ENCODE data around the gene ZNF106. TPM values are rescaled to one million over a fixed set of nuclear protein-coding genes. Genes with fewer than 3 reads are reported as not detected.

ZNF106 gene
- total RNA-seq, 6 experiments from 2014 or later, result 17.5 to 24.5 (median 20.0) TPM

DNA sequence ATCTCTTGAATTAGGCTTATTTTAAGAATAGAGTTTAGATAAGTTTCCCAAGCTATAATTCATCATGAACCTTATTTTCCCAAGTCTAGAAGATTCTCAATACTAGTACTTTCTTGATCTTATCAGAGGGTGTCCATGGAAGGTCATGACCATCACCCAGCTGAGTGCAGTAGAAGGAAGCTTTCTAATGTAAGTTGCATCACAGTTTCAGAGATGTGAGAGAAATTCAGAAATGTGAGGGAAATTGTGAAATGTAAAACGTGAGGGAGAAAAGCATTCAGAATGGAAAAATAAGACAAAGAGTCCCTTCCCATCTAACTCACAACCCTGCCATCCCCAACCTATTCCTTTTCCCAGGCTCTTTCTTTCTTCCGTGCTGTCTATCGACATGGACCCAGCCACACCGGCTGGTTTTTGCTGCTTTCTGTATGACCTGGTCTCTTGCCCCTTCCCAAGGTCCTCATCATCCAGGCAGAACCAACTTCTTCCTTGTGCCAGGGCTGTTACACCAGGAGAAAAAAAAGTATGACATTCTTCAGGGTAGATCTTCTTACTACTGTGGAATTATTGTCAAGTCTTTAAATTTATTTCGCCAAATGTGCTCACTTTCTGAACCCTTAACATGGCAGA, 124.9 kb downstream of the ZNF106 start:
- no peak for ATAC-seq
- intact Hi-C loops (cut with DNase I), result no loop called here
- TF ChIP-seq, protein P1, sequence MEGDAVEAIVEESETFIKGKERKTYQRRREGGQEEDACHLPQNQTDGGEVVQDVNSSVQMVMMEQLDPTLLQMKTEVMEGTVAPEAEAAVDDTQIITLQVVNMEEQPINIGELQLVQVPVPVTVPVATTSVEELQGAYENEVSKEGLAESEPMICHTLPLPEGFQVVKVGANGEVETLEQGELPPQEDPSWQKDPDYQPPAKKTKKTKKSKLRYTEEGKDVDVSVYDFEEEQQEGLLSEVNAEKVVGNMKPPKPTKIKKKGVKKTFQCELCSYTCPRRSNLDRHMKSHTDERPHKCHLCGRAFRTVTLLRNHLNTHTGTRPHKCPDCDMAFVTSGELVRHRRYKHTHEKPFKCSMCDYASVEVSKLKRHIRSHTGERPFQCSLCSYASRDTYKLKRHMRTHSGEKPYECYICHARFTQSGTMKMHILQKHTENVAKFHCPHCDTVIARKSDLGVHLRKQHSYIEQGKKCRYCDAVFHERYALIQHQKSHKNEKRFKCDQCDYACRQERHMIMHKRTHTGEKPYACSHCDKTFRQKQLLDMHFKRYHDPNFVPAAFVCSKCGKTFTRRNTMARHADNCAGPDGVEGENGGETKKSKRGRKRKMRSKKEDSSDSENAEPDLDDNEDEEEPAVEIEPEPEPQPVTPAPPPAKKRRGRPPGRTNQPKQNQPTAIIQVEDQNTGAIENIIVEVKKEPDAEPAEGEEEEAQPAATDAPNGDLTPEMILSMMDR (IDR thresholded peaks at IDR 0.05), result no peak
- no peak for TF ChIP-seq POLR2A (IDR thresholded peaks at IDR 0.05)

DNA sequence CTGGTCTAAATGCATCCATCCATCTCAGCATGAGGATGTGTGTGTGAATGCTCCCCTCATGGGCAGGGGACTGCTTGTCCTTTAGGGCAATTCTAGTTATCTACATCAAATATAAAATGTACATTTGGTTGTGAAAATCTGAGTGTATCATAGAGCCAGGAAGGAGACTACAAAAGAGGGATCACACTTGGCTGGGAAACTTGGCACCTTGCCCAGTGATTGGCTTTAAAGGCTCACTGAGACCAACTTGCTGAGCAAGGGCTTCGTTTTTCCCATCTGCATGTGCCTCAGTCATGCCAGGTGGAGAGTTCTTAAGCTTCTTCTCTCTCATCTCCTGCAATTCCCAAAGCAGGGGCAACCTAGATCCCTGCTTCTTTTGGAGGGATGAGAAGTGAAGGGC, 126.4 kb downstream of the ZNF106 start:
- Histone ChIP-seq H3K9me3 (no peaks in the 10 kb centered on the region), H3K36me3 (no peaks in the 10 kb centered on the region), H3K4me1 (no peaks in the 10 kb centered on the region), H3K27me3 (no peaks in the 10 kb centered on the region), H3K27ac (no peak overlapping the region), H3K4me3 (no peak overlapping the region)
- TF ChIP-seq, protein P1 (IDR thresholded peaks at IDR 0.05), result no peak
- TF ChIP-seq POLR2A (IDR thresholded peaks at IDR 0.05), result no peak
- intact Hi-C loops (cut with DNase I), result no loop called here
- peak in 1 of 3 donors; percentile 59 for DNase-seq
- 38% methylated on average over 1 of the region's 1 CpG for WGBS (ENCODE audit: insufficient coverage, low coverage, low lambda C conversion rate, missing lambda C conversion rate)
- ATAC-seq, result peak in 2 of 4 donors; percentile 27 to 32

More for the DNA sequence above, 124.9 kb downstream of the ZNF106 start:
- no peaks in the 10 kb centered on the region for H3K4me1 ChIP-seq
- no peaks in the 10 kb centered on the region for H3K36me3 ChIP-seq
- H3K9me3 ChIP-seq, result no peaks in the 10 kb centered on the region
- no peak for DNase-seq
- no peak overlapping the region for H3K4me3 ChIP-seq
- no peaks in the 10 kb centered on the region for H3K27me3 ChIP-seq
- no peak overlapping the region for H3K27ac ChIP-seq
- WGBS (ENCODE audit: insufficient coverage, low coverage, low lambda C conversion rate, missing lambda C conversion rate), result 56% methylated on average over 3 of the region's 5 CpGs

DNA sequence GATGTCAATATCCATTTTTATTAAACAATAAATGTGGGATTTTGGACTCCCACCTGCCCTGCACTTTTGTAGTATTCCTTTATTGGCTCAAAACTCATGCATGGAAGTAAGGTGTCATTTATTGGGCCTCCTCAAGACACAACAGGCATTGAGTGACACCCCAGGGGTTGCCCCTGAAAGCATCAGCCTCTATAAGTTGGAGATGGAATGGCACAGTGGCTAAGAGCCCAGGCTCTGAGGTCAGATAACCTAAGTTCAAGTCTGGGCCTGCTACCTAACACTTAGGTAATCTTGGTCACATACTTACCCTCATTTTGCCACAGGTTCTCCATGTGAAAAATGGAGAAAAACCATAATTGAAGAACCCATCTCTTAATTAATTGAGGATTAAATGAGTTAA, 127.0 kb downstream of the ZNF106 start:
- Histone ChIP-seq H3K4me1 (no peaks in the 10 kb centered on the region), H3K9me3 (no peaks in the 10 kb centered on the region), H3K27ac (no peak overlapping the region), H3K27me3 (no peaks in the 10 kb centered on the region), H3K36me3 (no peaks in the 10 kb centered on the region), H3K4me3 (no peak overlapping the region)
- ATAC-seq (no peak), DNase-seq (no peak)
- TF ChIP-seq, protein P1 (IDR thresholded peaks at IDR 0.05), result no peak
- TF ChIP-seq POLR2A (IDR thresholded peaks at IDR 0.05), result no peak
- intact Hi-C loops (cut with DNase I), result no loop called here

DNA sequence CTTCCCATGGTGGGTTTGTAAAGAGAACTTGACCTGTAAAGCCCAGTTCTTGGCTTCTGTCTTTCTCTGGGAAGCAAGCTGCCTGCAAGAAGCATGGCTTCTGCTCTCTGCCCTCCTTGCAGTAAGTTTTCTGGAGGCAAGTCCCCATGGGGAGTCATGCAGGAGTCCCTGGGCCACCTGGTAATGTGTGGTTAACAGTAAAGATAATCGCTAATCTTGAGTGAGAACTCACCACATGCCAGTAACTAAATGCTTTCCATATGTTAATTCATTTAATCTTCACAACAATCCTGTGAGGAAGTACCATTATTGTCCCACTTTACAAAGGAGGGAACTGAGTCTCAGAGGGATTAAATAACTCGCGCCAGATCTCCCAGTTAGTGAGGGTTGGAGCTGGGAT, 127.5 kb downstream of the ZNF106 start:
- ATAC-seq, result no peak
- no peaks in the 10 kb centered on the region for H3K36me3 ChIP-seq
- no peaks in the 10 kb centered on the region for H3K27me3 ChIP-seq
- H3K4me3 ChIP-seq, result no peak overlapping the region
- 86% methylated on average over 3 of the region's 3 CpGs for WGBS (ENCODE audit: insufficient coverage, low coverage, low lambda C conversion rate, missing lambda C conversion rate)
- no peaks in the 10 kb centered on the region for H3K9me3 ChIP-seq
- intact Hi-C loops (cut with DNase I), result no loop called here
- no peak for DNase-seq
- TF ChIP-seq, protein P1 (IDR thresholded peaks at IDR 0.05), result no peak
- no peak for TF ChIP-seq POLR2A (IDR thresholded peaks at IDR 0.05)
- no peaks in the 10 kb centered on the region for H3K4me1 ChIP-seq
- no peak overlapping the region for H3K27ac ChIP-seq

Small RNA genes within 50 kb of the gene (small RNA-seq; reads per million reads assigned to genes)
- gene RNU6-188P, result 0 reads per million in 2 experiments

Other genes with a start within 250 kb of the ZNF106 start
- 10 to 100 TPM; 11.4 to 37.6 (median 18.4) TPM for gene GANC, start 217.9 kb downstream of the ZNF106 start, total RNA-seq
- 10 to 100 TPM; 12.9 to 22.4 (median 15.7) TPM for gene TMEM87A, start 217.7 kb downstream of the ZNF106 start, total RNA-seq
- 10 to 100 TPM in 3 of 6 experiments, 1 to 10 TPM in 3; 3.2 to 25.9 (median 13.3) TPM for gene CAPN3, start 131.6 kb downstream of the ZNF106 start, total RNA-seq
- gene SNAP23, start 4.5 kb upstream of the ZNF106 start, total RNA-seq, result 10 to 100 TPM; 20.7 to 30.9 (median 26.9) TPM
- 10 to 100 TPM in 3 of 6 experiments, 1 to 10 TPM in 3; 8.5 to 10.8 (median 10.1) TPM for gene LRRC57, start 57.7 kb upstream of the ZNF106 start, total RNA-seq
- 10 to 100 TPM in 3 of 6 experiments, 1 to 10 TPM in 3; 5.8 to 19.5 (median 8.6) TPM for gene HAUS2, start 57.7 kb upstream of the ZNF106 start, total RNA-seq
- 1 to 10 TPM in 5 of 6 experiments, under 1 TPM in 1; 0.70 to 3.1 (median 1.5) TPM for gene STARD9, start 84.5 kb upstream of the ZNF106 start, total RNA-seq
- 1 to 10 TPM; 5.0 to 8.2 (median 6.3) TPM for gene CDAN1, start 246.0 kb upstream of the ZNF106 start, total RNA-seq

Data from right lobe of liver (tissue), 6 donors.